Right lobe of liver (tissue), 6 donors: ENCODE data around the gene IQSEC1. TPM values are rescaled to one million over a fixed set of nuclear protein-coding genes. Genes with fewer than 3 reads are reported as not detected.

Source experiments
- ATAC-seq, 4 donors: fragments of 200-7000 bp; cut with Tn5 transposase; one replicate each; pipeline ENCODE4 v1.9.1; 2020; ENCODE audit warnings: mild to moderate bottlenecking in 4 of 4, moderate library complexity in 4 of 4
- DNase-seq, 3 donors: peaks; one replicate each; pipeline ENCODE4 v3.0.0-alpha.2; 2020
- H3K27ac ChIP-seq, 3 donors: fragments of 200-600 bp; one replicate each; pipeline ENCODE4 v1.8.0; 2022
- H3K27me3 ChIP-seq, 2 donors: fragments of 200-600 bp; one replicate each; pipeline ENCODE4 v1.8.0; 2022
- H3K36me3 ChIP-seq, 4 donors: fragments of 200-600 bp; sonication (generic) in 1 of 4; one replicate each; pipeline versions ENCODE4 v1.5.1 to v1.8.0; 2017 to 2022; ENCODE audit warnings: control low read depth in 1 of 4
- H3K4me1 ChIP-seq, 4 donors: fragments of 200-600 bp; sonication (generic) in 1 of 4; one replicate each; pipeline versions ENCODE4 v1.5.1 to v1.8.0; 2017 to 2022; ENCODE audit warnings: control low read depth in 1 of 4
- H3K4me3 ChIP-seq, 3 donors: fragments of 200-600 bp; one replicate each; pipeline ENCODE4 v1.8.0; 2022
- H3K9me3 ChIP-seq, 4 donors: fragments of 200-600 bp; sonication (generic) in 1 of 4; one replicate each; pipeline versions ENCODE4 v1.5.1 to v1.8.0; 2017 to 2022; ENCODE audit warnings: control low read depth in 1 of 4
- CTCF ChIP-seq, 4 donors: fragments of 200-600 bp in 3 of 4; fragments of 450-650 bp in 1 of 4; IDR thresholded peaks; one replicate each; pipeline versions ENCODE4 v1.5.1 to v1.8.0; 2016 to 2022; ENCODE audit warnings: antibody characterized with exemption in 4 of 4, mild to moderate bottlenecking in 2 of 4
- POLR2A ChIP-seq: fragments of 450-650 bp; IDR thresholded peaks from one replicate; pipeline ENCODE4 v1.6.1; 2017; ENCODE audit warnings: antibody characterized with exemption, mild to moderate bottlenecking
- WGBS: methylation state at CpG from one replicate; pipeline ENCODE4 v1.1.6; 2018; ENCODE audit warnings: low coverage, low lambda C conversion rate; ENCODE audit not compliant: insufficient coverage; ENCODE audit errors: missing lambda C conversion rate; 5-methylcytosine and 5-hydroxymethylcytosine counted together
- intact Hi-C, 2 donors: fragments of 100-400 bp; cut with DNase I; formaldehyde crosslinking; loops; one replicate each; pipeline versions ENCODE4 v1.11.2 to v1.14.1; 2022
- total RNA-seq, 6 experiments: library from RNA; depleted of rRNA in 2 of 6; stranded (reverse); fragments of >200 nt in 2 of 6; fragmentation: NEBNext Ultra II Directional in 3 of 6; extraction: Animal tissue kit (Norgen Biotek cat#: 25700) in 3 of 6; gene quantifications; one replicate each; pipeline versions ENCODE4 v1.1.0 to v1.2.4, GENCODE V29; 2016 to 2023
- donor health status: DM: no; HTN: yes; CAD: no.
- donor health status: DM: no; HTN: no; CAD: no.
- donor health status: DM: no; HTN: no; CAD: no.
- donor health status: DM: no; HTN: yes; CAD: no.
- donor health status: DM: no; HTN: yes; CAD: no.

IQSEC1 gene
- total RNA-seq, 6 experiments from 2014 or later = 32.1 to 61.3 (median 48.9) TPM

- peak; percentile 92 to 95 (median 94) for ATAC-seq
- H3K4me3 ChIP-seq = no peak overlapping the region
Measured at GRCh38 chr3:13111873-13112520, 38.8 kb upstream of the IQSEC1 start.

GRCh38 chr3:13111173-13111872 is 38.1 kb upstream of the IQSEC1 start:
- Histone ChIP-seq H3K4me3 (no peak overlapping the region), H3K27me3 (no peaks in the 10 kb centered on the region), H3K27ac (peak overlapping the region in 1 of 3 donors; percentile 18), H3K9me3 (no peaks in the 10 kb centered on the region), H3K36me3 (no peaks in the 10 kb centered on the region), H3K4me1 (peaks cover 0 to 18% (median 6%) of the 10 kb centered on the region in 4 donors)
- peak in 2 of 3 donors; percentile 11 to 55 for DNase-seq
- ATAC-seq = peak in 2 of 4 donors; percentile 10 to 26
- intact Hi-C loops = no loop called here
- WGBS = 39% methylated on average over 5 of the region's 9 CpGs
- no peak for TF ChIP-seq POLR2A
- no peak for TF ChIP-seq CTCF (IDR thresholded peaks at IDR 0.05)

More at GRCh38 chr3:13111873-13112520, 38.8 kb upstream of the IQSEC1 start:
- H3K27ac ChIP-seq = peak overlapping the region in 1 of 3 donors; percentile 57
- peaks cover 0 to 18% (median 6%) of the 10 kb centered on the region in 4 donors for H3K4me1 ChIP-seq
- intact Hi-C loops = no loop called here
- H3K27me3 ChIP-seq = no peaks in the 10 kb centered on the region
- WGBS = 21% methylated on average over 8 of the region's 13 CpGs
- no peaks in the 10 kb centered on the region for H3K9me3 ChIP-seq
- peak; percentile 80 to 95 (median 95) for DNase-seq
- H3K36me3 ChIP-seq = no peaks in the 10 kb centered on the region
- TF ChIP-seq POLR2A (no peak), CTCF (IDR thresholded peaks at IDR 0.05) (no peak)

GRCh38 chr3:13110678-13111116 is 37.5 kb upstream of the IQSEC1 start:
- DNase-seq (peak in 2 of 3 donors; percentile 12 to 42), ATAC-seq (no peak)

GRCh38 chr3:13109516-13109915 is 36.3 kb upstream of the IQSEC1 start:
- ATAC-seq (no peak), DNase-seq (no peak)
- no peak for TF ChIP-seq CTCF (IDR thresholded peaks at IDR 0.05)
- Histone ChIP-seq H3K4me1 (peaks cover 0 to 18% (median 6%) of the 10 kb centered on the region in 4 donors), H3K27me3 (no peaks in the 10 kb centered on the region), H3K4me3 (no peak overlapping the region), H3K9me3 (no peaks in the 10 kb centered on the region), H3K27ac (no peak overlapping the region), H3K36me3 (no peaks in the 10 kb centered on the region)
- WGBS = 100% methylated on average over 3 of the region's 5 CpGs
- intact Hi-C loops = no loop called here

More at GRCh38 chr3:13110678-13111116, 37.5 kb upstream of the IQSEC1 start:
- Histone ChIP-seq H3K4me1 (peaks cover 0 to 18% (median 6%) of the 10 kb centered on the region in 4 donors), H3K36me3 (no peaks in the 10 kb centered on the region), H3K27me3 (no peaks in the 10 kb centered on the region), H3K4me3 (no peak overlapping the region), H3K27ac (no peak overlapping the region), H3K9me3 (no peaks in the 10 kb centered on the region)
- TF ChIP-seq CTCF (IDR thresholded peaks at IDR 0.05) = no peak
- no peak for TF ChIP-seq POLR2A
- intact Hi-C loops = no loop called here
- 47% methylated on average over 7 of the region's 8 CpGs for WGBS
